HepG2 (cell line): ENCODE measurements around the gene NDUFA8. TPM values are rescaled to one million over a fixed set of nuclear protein-coding genes. Genes with fewer than 3 reads are reported as not detected.
A peak's percentile ranks its signal among the peaks of the same experiment; 100 is the strongest.

Experiments used
- ATAD3A ChIP-seq: sonication (generic); formaldehyde crosslinking; IDR thresholded peaks from 2 replicates; pipeline ENCODE4 v1.4.0; 2020; ENCODE audit warnings: missing genetic modification reagents
- CENPBD1 ChIP-seq: sonication (generic); formaldehyde crosslinking; IDR thresholded peaks from 2 replicates; pipeline ENCODE4 v1.8.0; 2022; ENCODE audit warnings: missing genetic modification reagents, low read depth, mild to moderate bottlenecking, borderline replicate concordance
- CENPX ChIP-seq: sonication (generic); formaldehyde crosslinking; IDR thresholded peaks from 2 replicates; pipeline ENCODE4 v1.9.0; 2021; ENCODE audit warnings: mild to moderate bottlenecking, missing genetic modification reagents, moderate library complexity
- DR1 ChIP-seq: sonication (generic); formaldehyde crosslinking; IDR thresholded peaks from 2 replicates; pipeline ENCODE4 v1.8.0; 2021; ENCODE audit warnings: mild to moderate bottlenecking, missing genetic modification reagents, inconsistent platforms
- FOXO1 ChIP-seq: sonication (generic); formaldehyde crosslinking; IDR thresholded peaks from 2 replicates; pipeline ENCODE4 v1.4.0; 2020; ENCODE audit warnings: missing genetic modification reagents
- KMT2A ChIP-seq: sonication (generic); formaldehyde crosslinking; IDR thresholded peaks from 2 replicates; pipeline ENCODE4 v1.4.0; 2020; ENCODE audit warnings: missing genetic modification reagents
- MAFG ChIP-seq: sonication (generic); formaldehyde crosslinking; IDR thresholded peaks from 2 replicates; pipeline ENCODE4 v1.5.1; 2020; ENCODE audit warnings: mild to moderate bottlenecking, missing genetic modification reagents
- NR2F2 ChIP-seq: IDR thresholded peaks from 2 replicates; pipeline ENCODE4 v1.6.1; 2012; ENCODE audit warnings: low read depth, inconsistent platforms, borderline replicate concordance
- PBX3 ChIP-seq: sonication (generic); formaldehyde crosslinking; IDR thresholded peaks from 2 replicates; pipeline ENCODE4 v1.8.1; 2023; ENCODE audit warnings: missing genetic modification reagents, inconsistent platforms, borderline replicate concordance
- PHF20 ChIP-seq: sonication (generic); formaldehyde crosslinking; IDR thresholded peaks from 2 replicates; pipeline ENCODE4 v1.5.0; 2020; ENCODE audit warnings: mild to moderate bottlenecking, missing genetic modification reagents
- PRMT3 ChIP-seq: sonication (generic); formaldehyde crosslinking; IDR thresholded peaks from 2 replicates; pipeline ENCODE4 v1.8.1; 2022; ENCODE audit warnings: low read depth, mild to moderate bottlenecking, moderate library complexity, missing genetic modification reagents, borderline replicate concordance
- SAP130 ChIP-seq: IDR thresholded peaks from 2 replicates; pipeline ENCODE4 v1.6.1; 2016; ENCODE audit warnings: low read depth
- TBL1XR1 ChIP-seq: fragments of 150-350 bp; IDR thresholded peaks from 2 replicates; pipeline ENCODE4 v1.6.1; 2014; ENCODE audit warnings: borderline replicate concordance, low read length; ENCODE audit not compliant: partially characterized antibody
- THRA ChIP-seq: sonication (generic); formaldehyde crosslinking; IDR thresholded peaks from 2 replicates; pipeline ENCODE4 v1.4.0; 2020; ENCODE audit warnings: missing genetic modification reagents, borderline replicate concordance
- TRIM24 ChIP-seq: sonication (generic); formaldehyde crosslinking; IDR thresholded peaks from 2 replicates; pipeline ENCODE4 v1.8.0; 2022; ENCODE audit warnings: mild to moderate bottlenecking, missing genetic modification reagents
- ZBTB33 ChIP-seq: sonication (generic); formaldehyde crosslinking; IDR thresholded peaks from 2 replicates; pipeline ENCODE4 v1.4.0; 2020; ENCODE audit warnings: missing genetic modification reagents
- ZFP82 ChIP-seq: sonication (generic); formaldehyde crosslinking; IDR thresholded peaks from 2 replicates; pipeline ENCODE4 v1.5.1; 2020; ENCODE audit warnings: mild to moderate bottlenecking, missing genetic modification reagents, borderline replicate concordance
- ZNF260 ChIP-seq: sonication (generic); formaldehyde crosslinking; IDR thresholded peaks from 2 replicates; pipeline ENCODE4 v1.4.0; 2020; ENCODE audit warnings: missing genetic modification reagents, low read depth, mild to moderate bottlenecking, borderline replicate concordance
- ZNF44 ChIP-seq: sonication (generic); formaldehyde crosslinking; IDR thresholded peaks from 2 replicates; pipeline ENCODE4 v1.5.1; 2020; ENCODE audit warnings: mild to moderate bottlenecking, missing genetic modification reagents
- ZNF550 ChIP-seq: sonication (generic); formaldehyde crosslinking; IDR thresholded peaks from 2 replicates; pipeline ENCODE4 v1.4.0; 2020; ENCODE audit warnings: mild to moderate bottlenecking, missing genetic modification reagents, borderline replicate concordance
- ZNF598 ChIP-seq: sonication (generic); formaldehyde crosslinking; IDR thresholded peaks from 2 replicates; pipeline ENCODE4 v1.5.1; 2020; ENCODE audit warnings: mild to moderate bottlenecking, missing genetic modification reagents, borderline replicate concordance
- ZNF7 ChIP-seq: IDR thresholded peaks from 2 replicates; pipeline ENCODE4 v1.6.1; 2016; ENCODE audit warnings: missing biosample characterization, missing genetic modification reagents
- ZNF713 ChIP-seq: sonication (generic); formaldehyde crosslinking; IDR thresholded peaks from 2 replicates; pipeline ENCODE4 v1.4.0; 2020; ENCODE audit warnings: mild to moderate bottlenecking, missing genetic modification reagents
- ZNF737 ChIP-seq: sonication (generic); formaldehyde crosslinking; IDR thresholded peaks from 2 replicates; pipeline ENCODE4 v1.5.0; 2020; ENCODE audit warnings: missing genetic modification reagents, mild to moderate bottlenecking, borderline replicate concordance
- ZNF879 ChIP-seq: sonication (generic); formaldehyde crosslinking; IDR thresholded peaks from 2 replicates; pipeline ENCODE4 v1.8.1; 2023; ENCODE audit warnings: missing genetic modification reagents
- ZSCAN9 ChIP-seq: IDR thresholded peaks from 2 replicates; pipeline ENCODE4 v1.6.1; 2016; ENCODE audit warnings: borderline replicate concordance
- polyA plus RNA-seq, 8 experiments: library from polyadenylated mRNA; depleted of rRNA in 3 of 8; stranded (reverse) in 7 of 8; unstranded in 1 of 8; fragments of >200 nt; fragmentation: Illumina TruSeq in 4 of 8; extraction: Trizol in 4 of 8; gene quantifications; 2 replicates each; pipeline versions ENCODE4 v1.2.1 to v1.2.3, GENCODE V29; 2011 to 2016; ENCODE audit warnings: low read depth in 4 of 8, missing spikeins in 1 of 8, mixed read lengths in 1 of 8; ENCODE audit not compliant: insufficient read depth in 1 of 8
- total RNA-seq, 5 experiments: library from RNA; depleted of rRNA; stranded (reverse); fragments of >200 nt; fragmentation: Illumina TruSeq; extraction: Trizol; gene quantifications; 2 replicates each; pipeline ENCODE4 v1.2.3, GENCODE V29; 2016; ENCODE audit warnings: low read depth in 1 of 5

NDUFA8 gene
- total and polyA plus RNA-seq, 2 of the 13 experiments (the other 11 are each of a cell fraction or from before 2014, with no cell fraction given): 68.6 to 71.7 TPM

- TF ChIP-seq THRA (CRISPR knock-in tag) (peak; percentile 31; the same call in 1 of the 2 replicates), MAFG (no peak), TRIM24 (CRISPR knock-in tag) (no peak), FOXO1 (CRISPR knock-in tag) (0 out of 2 replicates have a peak, but pooled peaks have one; percentile 12), ZNF44 (CRISPR knock-in tag) (no peak), ZNF737 (no peak), PHF20 (CRISPR knock-in tag) (no peak), ZNF260 (CRISPR knock-in tag) (no peak), ZNF598 (CRISPR knock-in tag) (no peak), ATAD3A (CRISPR knock-in tag) (no peak), PRMT3 (no peak), KMT2A (CRISPR knock-in tag) (no peak), DR1 (CRISPR knock-in tag) (no peak), ZNF879 (CRISPR knock-in tag) (no peak), TBL1XR1 (no peak), ZFP82 (CRISPR knock-in tag) (no peak), ZSCAN9 (no peak), CENPX (no peak), PBX3 (CRISPR knock-in tag) (no peak), ZNF550 (no peak), NR2F2 (peak; percentile 86), CENPBD1 (CRISPR knock-in tag) (no peak), SAP130 (0 out of 2 replicates have a peak, but pooled peaks have one; percentile 12), ZNF7 (no peak), ZNF713 (CRISPR knock-in tag) (no peak), ZBTB33 (CRISPR knock-in tag) (no peak)
These were observed 28.8 kb upstream of the NDUFA8 start (continued) for GRCh38 chr9:122188369-122188768.
